HL-60 (cell line): ENCODE measurements around the gene DNAH10.

ENCODE experiments used
- DNase-seq, 2 experiments: peaks; one replicate each; pipeline ENCODE4 v3.0.0-alpha.2; 2010 to 2020; ENCODE audit warnings: low read depth in 1 of 2, low spot score in 1 of 2
- H3K27ac ChIP-seq: fragments of 250-450 bp; sonication (Bioruptor Pico); replicated peaks from 2 replicates; pipeline ENCODE4 v1.5.1; 2020; ENCODE audit warnings: mild to moderate bottlenecking, moderate library complexity
- H3K27me3 ChIP-seq: fragments of 250-450 bp; sonication (Bioruptor Pico); 2 replicates; pipeline ENCODE4 v1.5.1; 2021; ENCODE audit warnings: mild to moderate bottlenecking, moderate library complexity; ENCODE audit not compliant: insufficient read depth, poor library complexity, severe bottlenecking
- H3K4me3 ChIP-seq: replicated peaks from 2 replicates; pipeline ENCODE4 v1.5.1; 2011; ENCODE audit warnings: mild to moderate bottlenecking, control low read depth, low read length; ENCODE audit not compliant: insufficient read depth
- GABPA ChIP-seq: IDR thresholded peaks from 2 replicates; pipeline ENCODE4 v1.6.1; 2012; ENCODE audit warnings: low read depth
- POLR2AphosphoS5 ChIP-seq: IDR thresholded peaks from 2 replicates; pipeline ENCODE4 v1.6.1; 2012; ENCODE audit warnings: low read depth
- SPI1 ChIP-seq: IDR thresholded peaks from 2 replicates; pipeline ENCODE4 v1.6.1; 2012; ENCODE audit warnings: low read depth, mild to moderate bottlenecking, borderline replicate concordance
- TF ChIP-seq, protein P1 (sequence below): IDR thresholded peaks from 2 replicates; pipeline ENCODE4 v1.6.1; 2012; ENCODE audit warnings: low read depth; ENCODE audit not compliant: insufficient replicate concordance
- TF ChIP-seq, protein P2 (sequence below): IDR thresholded peaks from one replicate; pipeline ENCODE4 v1.5.1; 2011; ENCODE audit warnings: low read length, control low read depth, inconsistent platforms; ENCODE audit not compliant: insufficient read depth

Gene DNAH10

DNA sequence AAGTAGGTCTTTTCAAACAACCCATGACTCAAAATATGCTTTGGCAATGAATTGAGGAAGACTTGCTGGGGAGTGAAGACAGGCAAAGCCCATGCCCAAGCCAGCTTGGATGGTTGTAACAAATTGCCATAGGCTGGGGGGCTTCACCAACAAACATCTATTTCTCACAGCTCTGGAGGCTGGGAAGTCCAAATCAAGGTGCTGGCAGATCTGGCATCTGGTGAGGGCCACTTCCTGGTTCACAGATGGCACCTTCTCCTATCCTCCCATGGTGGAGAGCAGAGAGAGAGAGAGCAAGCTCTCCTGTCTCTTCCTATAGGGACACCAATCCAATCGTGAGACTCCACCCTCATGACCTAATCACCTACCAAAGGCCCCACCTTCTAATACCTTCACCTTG, 11.3 kb downstream of the DNAH10 start:
- TF ChIP-seq, protein P1, sequence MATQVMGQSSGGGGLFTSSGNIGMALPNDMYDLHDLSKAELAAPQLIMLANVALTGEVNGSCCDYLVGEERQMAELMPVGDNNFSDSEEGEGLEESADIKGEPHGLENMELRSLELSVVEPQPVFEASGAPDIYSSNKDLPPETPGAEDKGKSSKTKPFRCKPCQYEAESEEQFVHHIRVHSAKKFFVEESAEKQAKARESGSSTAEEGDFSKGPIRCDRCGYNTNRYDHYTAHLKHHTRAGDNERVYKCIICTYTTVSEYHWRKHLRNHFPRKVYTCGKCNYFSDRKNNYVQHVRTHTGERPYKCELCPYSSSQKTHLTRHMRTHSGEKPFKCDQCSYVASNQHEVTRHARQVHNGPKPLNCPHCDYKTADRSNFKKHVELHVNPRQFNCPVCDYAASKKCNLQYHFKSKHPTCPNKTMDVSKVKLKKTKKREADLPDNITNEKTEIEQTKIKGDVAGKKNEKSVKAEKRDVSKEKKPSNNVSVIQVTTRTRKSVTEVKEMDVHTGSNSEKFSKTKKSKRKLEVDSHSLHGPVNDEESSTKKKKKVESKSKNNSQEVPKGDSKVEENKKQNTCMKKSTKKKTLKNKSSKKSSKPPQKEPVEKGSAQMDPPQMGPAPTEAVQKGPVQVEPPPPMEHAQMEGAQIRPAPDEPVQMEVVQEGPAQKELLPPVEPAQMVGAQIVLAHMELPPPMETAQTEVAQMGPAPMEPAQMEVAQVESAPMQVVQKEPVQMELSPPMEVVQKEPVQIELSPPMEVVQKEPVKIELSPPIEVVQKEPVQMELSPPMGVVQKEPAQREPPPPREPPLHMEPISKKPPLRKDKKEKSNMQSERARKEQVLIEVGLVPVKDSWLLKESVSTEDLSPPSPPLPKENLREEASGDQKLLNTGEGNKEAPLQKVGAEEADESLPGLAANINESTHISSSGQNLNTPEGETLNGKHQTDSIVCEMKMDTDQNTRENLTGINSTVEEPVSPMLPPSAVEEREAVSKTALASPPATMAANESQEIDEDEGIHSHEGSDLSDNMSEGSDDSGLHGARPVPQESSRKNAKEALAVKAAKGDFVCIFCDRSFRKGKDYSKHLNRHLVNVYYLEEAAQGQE: no peak
- no peak for TF ChIP-seq SPI1
- TF ChIP-seq, protein P2, sequence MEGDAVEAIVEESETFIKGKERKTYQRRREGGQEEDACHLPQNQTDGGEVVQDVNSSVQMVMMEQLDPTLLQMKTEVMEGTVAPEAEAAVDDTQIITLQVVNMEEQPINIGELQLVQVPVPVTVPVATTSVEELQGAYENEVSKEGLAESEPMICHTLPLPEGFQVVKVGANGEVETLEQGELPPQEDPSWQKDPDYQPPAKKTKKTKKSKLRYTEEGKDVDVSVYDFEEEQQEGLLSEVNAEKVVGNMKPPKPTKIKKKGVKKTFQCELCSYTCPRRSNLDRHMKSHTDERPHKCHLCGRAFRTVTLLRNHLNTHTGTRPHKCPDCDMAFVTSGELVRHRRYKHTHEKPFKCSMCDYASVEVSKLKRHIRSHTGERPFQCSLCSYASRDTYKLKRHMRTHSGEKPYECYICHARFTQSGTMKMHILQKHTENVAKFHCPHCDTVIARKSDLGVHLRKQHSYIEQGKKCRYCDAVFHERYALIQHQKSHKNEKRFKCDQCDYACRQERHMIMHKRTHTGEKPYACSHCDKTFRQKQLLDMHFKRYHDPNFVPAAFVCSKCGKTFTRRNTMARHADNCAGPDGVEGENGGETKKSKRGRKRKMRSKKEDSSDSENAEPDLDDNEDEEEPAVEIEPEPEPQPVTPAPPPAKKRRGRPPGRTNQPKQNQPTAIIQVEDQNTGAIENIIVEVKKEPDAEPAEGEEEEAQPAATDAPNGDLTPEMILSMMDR: no peak
- no peak for TF ChIP-seq POLR2AphosphoS5
- TF ChIP-seq GABPA: no peak
- DNase-seq: no peak
- no peak overlapping the region for H3K4me3 ChIP-seq
- no peaks in the 10 kb centered on the region for H3K27me3 ChIP-seq
- no peak overlapping the region for H3K27ac ChIP-seq

DNA sequence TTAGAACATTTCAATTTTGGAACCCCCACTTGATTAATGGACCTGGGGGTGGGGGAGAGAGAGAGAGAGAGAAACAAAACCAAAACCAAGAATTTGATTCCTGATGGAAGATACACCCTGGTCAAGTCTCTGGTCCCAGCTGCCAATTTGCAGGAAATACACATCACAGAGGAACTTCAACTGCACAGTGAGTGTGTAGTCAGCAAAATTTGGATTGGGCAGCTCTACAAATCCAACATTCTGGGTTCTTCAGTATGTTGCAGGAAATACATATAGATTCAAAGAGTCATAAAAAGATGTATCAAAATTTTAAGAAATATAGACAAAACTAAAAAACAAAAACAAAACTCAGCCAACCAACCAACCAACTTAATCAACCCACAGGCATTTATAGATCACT, 17.4 kb downstream of the DNAH10 start:
- TF ChIP-seq SPI1: no peak
- TF ChIP-seq, protein P2: no peak
- no peak for TF ChIP-seq GABPA
- TF ChIP-seq, protein P1: no peak
- TF ChIP-seq POLR2AphosphoS5: no peak
- H3K27me3 ChIP-seq: no peaks in the 10 kb centered on the region
- no peak overlapping the region for H3K4me3 ChIP-seq
- H3K27ac ChIP-seq: no peak overlapping the region
- DNase-seq: no peak

DNA sequence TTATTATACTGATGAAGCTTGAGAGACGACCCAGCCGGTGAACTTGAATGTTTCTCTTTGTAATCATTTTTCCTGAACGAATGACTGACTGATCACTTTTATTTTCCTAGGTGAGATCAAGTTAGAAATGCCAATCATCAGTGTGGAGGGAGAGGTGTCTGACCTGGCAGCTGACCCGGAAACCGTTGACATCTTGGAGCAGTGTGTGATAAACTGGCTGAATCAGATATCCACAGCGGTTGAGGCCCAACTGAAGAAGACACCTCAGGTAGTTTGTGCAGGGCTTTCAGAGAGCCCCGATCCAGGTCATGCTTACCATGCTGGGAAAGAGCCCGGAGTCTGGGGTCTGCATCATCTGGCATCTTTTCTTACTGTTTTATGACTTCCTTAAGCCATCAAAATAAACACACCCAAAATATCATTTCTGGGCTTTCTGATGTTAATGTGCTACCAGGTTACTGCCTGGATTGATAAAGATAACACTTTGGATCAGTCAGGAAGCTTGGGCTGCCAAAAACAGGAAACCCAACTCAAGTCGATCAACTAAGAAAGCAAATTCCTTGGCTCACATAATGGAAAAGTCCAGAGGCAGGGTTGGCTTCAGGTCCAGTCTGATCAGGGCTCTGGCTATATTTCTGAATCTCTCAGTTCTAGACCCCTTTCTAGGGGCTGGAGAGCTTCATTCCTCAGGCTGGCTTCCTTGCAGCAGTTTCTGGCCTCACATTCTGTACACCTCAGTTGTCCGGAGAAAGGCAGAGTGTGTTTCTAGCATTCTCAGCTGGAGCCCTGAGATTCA, 21.1 kb downstream of the DNAH10 start:
- H3K27ac ChIP-seq: no peak overlapping the region
- no peaks in the 10 kb centered on the region for H3K27me3 ChIP-seq
- TF ChIP-seq, protein P1: no peak
- TF ChIP-seq POLR2AphosphoS5: no peak
- TF ChIP-seq GABPA: no peak
- TF ChIP-seq, protein P2: no peak
- no peak for TF ChIP-seq SPI1
- no peak overlapping the region for H3K4me3 ChIP-seq
- DNase-seq: no peak
